ENCODE measurements around the gene SNCG. TPM values are rescaled to one million over a fixed set of nuclear protein-coding genes. Genes with fewer than 3 reads are reported as not detected.

The SNCG gene
- total RNA-seq, 1 experiment from 2014 or later: 5.5 TPM

DNA sequence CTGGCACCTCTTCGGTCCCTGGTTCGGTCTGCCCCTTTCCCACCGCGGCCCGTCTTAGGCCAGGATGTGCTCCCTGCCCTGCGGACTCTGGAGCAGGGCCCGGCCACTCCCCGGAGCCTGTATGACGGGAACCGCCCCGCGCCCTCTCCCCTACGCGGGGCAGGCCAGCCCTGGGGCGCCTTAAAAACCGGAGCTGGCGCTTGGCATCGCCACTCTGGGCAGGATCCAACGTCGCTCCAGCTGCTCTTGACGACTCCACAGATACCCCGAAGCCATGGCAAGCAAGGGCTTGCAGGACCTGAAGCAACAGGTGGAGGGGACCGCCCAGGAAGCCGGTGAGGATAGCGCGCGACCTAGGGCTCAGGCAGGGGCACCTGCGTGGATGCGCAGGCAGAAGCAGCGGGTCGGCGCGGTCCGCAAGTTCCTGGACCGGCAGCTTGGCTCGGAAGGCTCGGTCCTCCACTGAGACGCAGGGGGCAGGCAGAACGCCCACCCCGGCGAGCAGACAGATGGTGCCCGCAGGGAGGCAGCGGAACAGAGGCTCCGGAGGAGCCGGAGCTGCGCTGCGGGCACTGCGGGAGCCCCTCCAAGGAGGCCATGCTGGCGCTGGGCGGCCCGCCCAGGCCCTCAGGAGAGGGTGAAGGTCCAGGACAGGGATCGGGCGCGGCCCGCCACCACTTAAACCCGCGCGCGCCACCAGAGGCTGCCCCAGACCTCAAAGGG is 10.0 kb downstream of the SNCG start, which contains the start of gene ADIRF:
Gene ADIRF (plus strand): TSS at position 212 of the 723 bp plus-strand sequence. CDS start 63 bp downstream, at position 275.
- no peak within 1 kb of the TSS for H3K23ac ChIP-seq (ENCODE audit: insufficient read length, low read depth, low read length)
- no peak within 1 kb of the TSS for H3K18ac ChIP-seq (ENCODE audit: insufficient read length, low read depth, low read length)
- H4K20me1 ChIP-seq (ENCODE audit: control insufficient read depth, insufficient read depth, insufficient read length): no peaks in the 10 kb centered on the region
- no peak for TF ChIP-seq CTCF (conservative IDR thresholded peaks at IDR 0.05)
- no peak within 1 kb of the TSS for H2BK12ac ChIP-seq (ENCODE audit: insufficient read length, low read depth, low read length)
- H2AFZ ChIP-seq (ENCODE audit: low read length): no peak within 1 kb of the TSS
- H2BK5ac ChIP-seq (ENCODE audit: insufficient read length, low read length): no peak within 1 kb of the TSS
- H3K9ac ChIP-seq (ENCODE audit: extremely low read depth, insufficient read length, low read length): no peak within 1 kb of the TSS
- Mint-ChIP-seq H3K27me3 (ENCODE audit: low read depth) (peaks cover 27% of the 10 kb centered on the region), H3K9me3 (peaks cover 0 to 4% of the 10 kb centered on the region in 2 experiments; a peak in 1 of 5 replicates), H3K36me3 (ENCODE audit: insufficient read depth in 1 of 3, low read depth in 3 of 3) (peaks cover 0 to 3% (median 0%) of the 10 kb centered on the region in 3 experiments; a peak in 1 of 7 replicates), H3K4me1 (peaks cover 30 to 48% of the 10 kb centered on the region in 2 experiments), H3K4me3 (no peak within 1 kb of the TSS), H3K27ac (peak within 1 kb of the TSS in 1 of 3 experiments; percentile 86; a peak in 1 of 7 replicates)
- WGBS (ENCODE audit: extremely low coverage, insufficient read length, low lambda C conversion rate): no CpG with 5 or more reads among the region's 59 CpGs
- H3K56ac ChIP-seq (ENCODE audit: insufficient read length, low read depth, low read length): no peak within 1 kb of the TSS
- no peak within 1 kb of the TSS for H4K8ac ChIP-seq (replicated peaks; ENCODE audit: insufficient read length, low read depth, low read length)
- peaks cover 2% of the 10 kb centered on the region; the same call in 1 of the 2 replicates for H3K4me1 ChIP-seq (ENCODE audit: insufficient read depth, low read length)
- H3K27me3 ChIP-seq (ENCODE audit: insufficient read depth, low read length): peaks cover 7% of the 10 kb centered on the region; the same call in 1 of the 2 replicates
- H2AK5ac ChIP-seq (ENCODE audit: insufficient read length, low read length): no peak within 1 kb of the TSS
- H3K4ac ChIP-seq (ENCODE audit: low read depth, low read length): no peak within 1 kb of the TSS
- H3T11ph ChIP-seq (ENCODE audit: low read length): no peak within 1 kb of the TSS
- no peak within 1 kb of the TSS for H4K91ac ChIP-seq (ENCODE audit: insufficient read length, low read depth, low read length)
- H3K79me1 ChIP-seq (ENCODE audit: insufficient read depth, low read depth, low read length, poor library complexity, severe bottlenecking): no peaks in the 10 kb centered on the region
- no peaks in the 10 kb centered on the region for H3K9me3 ChIP-seq (ENCODE audit: control insufficient read depth, low read depth, low read length)
- no peak within 1 kb of the TSS for H3K14ac ChIP-seq (ENCODE audit: insufficient read depth, low read length)
- no peak within 1 kb of the TSS for H2BK20ac ChIP-seq (ENCODE audit: low read depth, low read length, poor library complexity, severe bottlenecking)
- no peak within 1 kb of the TSS for H3K27ac ChIP-seq (ENCODE audit: insufficient read length, low read depth, low read length)
- H3K23me2 ChIP-seq (ENCODE audit: insufficient read length, low read depth, low read length, poor library complexity, severe bottlenecking): peaks cover 15% of the 10 kb centered on the region
- no peak within 1 kb of the TSS for H2BK120ac ChIP-seq (ENCODE audit: low read depth, low read length, poor library complexity, severe bottlenecking)
- peak; percentile 37 for DNase-seq
- H3K79me2 ChIP-seq (ENCODE audit: insufficient read depth, low read length): no peaks in the 10 kb centered on the region
- H4K5ac ChIP-seq (ENCODE audit: insufficient read length, low read depth, low read length): no peak within 1 kb of the TSS
- no peak within 1 kb of the TSS for H2BK15ac ChIP-seq (ENCODE audit: low read depth, low read length)
- H3K4me2 ChIP-seq (ENCODE audit: insufficient read depth, insufficient read length, low read length): no peak within 1 kb of the TSS
